Dendritic cell treated with granulocyte-macrophage colony-stimulating factor and Interleukin-4, amounts not matched to agents 40 ng/mL and 50 ng/mL, for 4 days (primary cell): ENCODE data around the gene PHYH.
"Not testable (repeated sequence)": the region's sequence is repeated elsewhere in the genome, so short reads cannot be mapped to it uniquely, and the experiment has no call there.

Experiments used
- H3K27ac Mint-ChIP-seq: one replicate; pipeline ENCODE4 v1.8.0; 2022; ENCODE audit warnings: mild to moderate bottlenecking, mixed read lengths
- H3K27me3 Mint-ChIP-seq: one replicate; pipeline ENCODE4 v1.8.0; 2022; ENCODE audit warnings: mild to moderate bottlenecking, mixed read lengths
- H3K36me3 Mint-ChIP-seq: one replicate; pipeline ENCODE4 v1.8.0; 2022; ENCODE audit warnings: low read depth, mixed read lengths
- H3K4me1 Mint-ChIP-seq: one replicate; pipeline ENCODE4 v1.8.0; 2022; ENCODE audit warnings: low read depth, mixed read lengths
- H3K4me3 Mint-ChIP-seq: one replicate; pipeline ENCODE4 v1.8.0; 2022; ENCODE audit warnings: mild to moderate bottlenecking, moderate library complexity, mixed read lengths
- H3K9me3 Mint-ChIP-seq: one replicate; pipeline ENCODE4 v1.8.0; 2022; ENCODE audit warnings: mixed read lengths
- intact Hi-C: fragments of 100-400 bp; cut with micrococcal nuclease; formaldehyde crosslinking; loops from one replicate; pipeline ENCODE4 v1.15.0; 2022

PHYH gene

DNA sequence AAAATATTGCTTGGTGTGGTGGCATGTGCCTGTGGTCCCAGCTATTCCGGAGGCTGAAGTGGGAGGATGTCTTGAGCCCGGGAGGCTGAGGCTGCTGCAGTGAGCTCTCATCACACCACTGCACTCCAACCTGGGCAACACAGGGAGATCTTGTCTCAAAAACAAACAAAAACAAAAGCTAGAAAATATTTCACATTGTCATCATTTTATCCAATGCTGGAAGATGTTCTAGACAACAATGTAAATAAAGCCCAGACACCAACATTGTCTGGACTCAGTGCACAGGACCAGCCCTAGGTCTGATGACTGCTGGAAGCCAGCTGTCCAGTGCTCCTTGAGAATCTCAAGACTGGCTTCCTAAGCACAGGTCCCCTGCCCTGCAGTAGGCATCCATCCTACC lies 34.7 kb upstream of the PHYH start:
- Mint-ChIP-seq H3K9me3 (no peaks in the 10 kb centered on the region), H3K4me1 (peaks cover 25% of the 10 kb centered on the region), H3K4me3 (no peak overlapping the region), H3K27ac (no peak overlapping the region), H3K27me3 (no peaks in the 10 kb centered on the region), H3K36me3 (peaks cover 86% of the 10 kb centered on the region)
- intact Hi-C loops: no loop called here

DNA sequence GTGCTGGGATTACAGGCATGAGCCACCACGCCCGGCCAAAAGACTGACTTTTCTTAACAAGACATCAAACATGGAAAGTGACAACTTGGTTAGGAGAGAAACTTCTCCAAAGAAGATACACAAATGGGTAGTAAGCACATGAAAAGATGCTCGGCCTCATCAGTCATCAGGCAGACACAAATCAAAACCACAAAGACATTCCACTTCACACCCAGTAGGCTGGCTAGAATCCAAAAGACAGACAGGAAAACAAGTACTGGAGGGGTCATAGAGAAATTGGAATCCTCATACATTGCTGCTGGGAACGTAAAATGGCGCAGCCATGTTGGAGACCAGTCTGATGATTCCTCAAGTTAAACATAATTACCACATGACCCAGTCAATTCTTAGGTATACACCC lies 31.8 kb upstream of the PHYH start:
- peaks cover 10% of the 10 kb centered on the region for H3K4me1 Mint-ChIP-seq
- H3K36me3 Mint-ChIP-seq: peaks cover 99% of the 10 kb centered on the region
- H3K9me3 Mint-ChIP-seq: no peaks in the 10 kb centered on the region
- no peaks in the 10 kb centered on the region for H3K27me3 Mint-ChIP-seq
- H3K4me3 Mint-ChIP-seq: no peak overlapping the region
- no peak overlapping the region for H3K27ac Mint-ChIP-seq
- intact Hi-C loops: no loop called here

GRCh38 chr10:13330980-13331379 lies 31.1 kb upstream of the PHYH start:
- H3K4me1 Mint-ChIP-seq, intact Hi-C loops, H3K9me3 Mint-ChIP-seq, H3K27me3 Mint-ChIP-seq, H3K27ac Mint-ChIP-seq, H3K4me3 Mint-ChIP-seq: not testable (repeated sequence)
- H3K36me3 Mint-ChIP-seq: peaks cover 99% of the 10 kb centered on the region

DNA sequence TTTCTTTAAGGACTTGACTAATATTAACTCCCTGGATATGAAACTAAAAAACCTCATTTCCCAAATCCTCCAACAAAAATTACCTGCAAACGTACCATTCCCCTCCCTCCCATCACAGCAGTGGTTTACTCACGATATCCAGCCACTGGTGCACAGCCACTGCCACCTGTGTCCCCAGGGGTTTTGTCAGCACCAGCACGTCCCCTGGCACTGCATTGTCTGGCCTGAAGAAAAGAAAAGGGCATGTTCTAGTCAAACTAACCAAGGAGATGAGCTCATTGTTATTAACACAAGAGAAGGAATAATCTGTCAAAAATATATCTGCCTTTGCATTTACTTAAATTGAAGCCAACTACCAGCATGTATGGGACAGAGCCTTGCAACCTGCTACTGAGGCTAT lies 29.7 kb upstream of the PHYH start:
- Mint-ChIP-seq H3K27ac (no peak overlapping the region), H3K4me1 (no peaks in the 10 kb centered on the region), H3K4me3 (no peak overlapping the region), H3K36me3 (peaks cover 99% of the 10 kb centered on the region), H3K9me3 (no peaks in the 10 kb centered on the region), H3K27me3 (no peaks in the 10 kb centered on the region)
- intact Hi-C loops: no loop called here

GRCh38 chr10:13328613-13329012 lies 28.7 kb upstream of the PHYH start:
- H3K9me3 Mint-ChIP-seq: no peaks in the 10 kb centered on the region
- intact Hi-C loops: no loop called here
- H3K27me3 Mint-ChIP-seq: no peaks in the 10 kb centered on the region
- H3K4me3 Mint-ChIP-seq: no peak overlapping the region
- no peaks in the 10 kb centered on the region for H3K4me1 Mint-ChIP-seq
- peaks cover 99% of the 10 kb centered on the region for H3K36me3 Mint-ChIP-seq
- H3K27ac Mint-ChIP-seq: no peak overlapping the region

DNA sequence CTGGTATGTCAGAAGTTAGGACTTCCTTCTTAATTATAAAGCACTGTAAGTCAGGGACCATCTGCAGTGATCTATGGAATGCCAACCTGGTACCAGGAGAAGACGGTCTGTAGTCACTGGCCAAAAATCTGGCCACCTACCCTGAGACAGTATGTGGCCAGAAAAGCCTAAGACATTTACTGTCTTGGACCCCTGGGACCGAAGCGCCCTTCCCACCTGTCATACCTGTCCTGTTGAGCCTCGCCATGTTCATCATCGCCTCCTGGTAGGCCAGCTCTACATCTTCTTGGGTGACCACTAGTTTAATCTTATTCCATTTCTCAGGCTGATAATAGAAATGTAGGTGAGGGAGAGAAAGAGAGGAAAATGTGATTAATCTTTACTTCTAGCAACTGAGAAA lies 28.3 kb upstream of the PHYH start:
- H3K27ac Mint-ChIP-seq: no peak overlapping the region
- no peaks in the 10 kb centered on the region for H3K4me1 Mint-ChIP-seq
- no peaks in the 10 kb centered on the region for H3K27me3 Mint-ChIP-seq
- H3K36me3 Mint-ChIP-seq: peaks cover 99% of the 10 kb centered on the region
- H3K4me3 Mint-ChIP-seq: no peak overlapping the region
- intact Hi-C loops: no loop called here
- H3K9me3 Mint-ChIP-seq: no peaks in the 10 kb centered on the region

GRCh38 chr10:13327534-13327933 lies 27.7 kb upstream of the PHYH start:
- intact Hi-C loops: no loop called here
- Mint-ChIP-seq H3K4me3 (no peak overlapping the region), H3K27me3 (no peaks in the 10 kb centered on the region), H3K9me3 (no peaks in the 10 kb centered on the region), H3K4me1 (no peaks in the 10 kb centered on the region), H3K36me3 (peaks cover 99% of the 10 kb centered on the region), H3K27ac (no peak overlapping the region)

DNA sequence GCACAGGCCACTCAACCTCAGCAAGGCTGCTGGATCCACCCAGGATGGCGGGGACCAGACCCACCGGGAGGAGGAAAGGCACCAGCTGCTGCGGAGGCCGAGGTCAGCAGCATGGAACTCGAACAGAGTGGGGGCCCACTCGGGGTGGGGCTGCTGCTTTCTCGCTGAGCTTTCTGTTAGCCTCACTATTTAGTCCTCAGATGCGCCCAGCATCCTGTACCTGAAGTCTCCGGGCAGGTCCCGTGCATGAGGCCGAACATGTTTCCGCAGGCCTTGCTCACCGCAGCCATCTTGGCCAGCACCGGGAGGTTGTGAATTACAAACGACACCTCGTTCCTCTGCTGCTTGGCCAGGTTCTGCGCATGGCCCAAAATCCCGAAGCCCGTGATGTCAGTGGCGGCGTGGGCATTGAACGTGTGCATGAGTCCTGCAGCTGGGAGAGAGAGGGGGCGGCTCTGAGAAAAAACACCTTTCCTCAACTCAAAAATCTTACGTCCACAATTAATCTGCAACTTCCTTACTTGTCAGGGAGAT lies 22.8 kb upstream of the PHYH start:
- no peaks in the 10 kb centered on the region for H3K9me3 Mint-ChIP-seq
- no peaks in the 10 kb centered on the region for H3K27me3 Mint-ChIP-seq
- no peak overlapping the region for H3K27ac Mint-ChIP-seq
- peaks cover 92% of the 10 kb centered on the region for H3K36me3 Mint-ChIP-seq
- intact Hi-C loops: no loop called here
- H3K4me1 Mint-ChIP-seq: no peaks in the 10 kb centered on the region
- H3K4me3 Mint-ChIP-seq: no peak overlapping the region

- Mint-ChIP-seq H3K36me3 (peaks cover 88% of the 10 kb centered on the region), H3K27me3 (no peaks in the 10 kb centered on the region), H3K9me3 (no peaks in the 10 kb centered on the region), H3K4me3 (no peak overlapping the region), H3K27ac (no peak overlapping the region), H3K4me1 (no peaks in the 10 kb centered on the region)
- intact Hi-C loops: no loop called here
Observed at GRCh38 chr10:13321576-13321975, 21.7 kb upstream of the PHYH start.

GRCh38 chr10:13319166-13319565 lies 19.3 kb upstream of the PHYH start:
- Mint-ChIP-seq H3K4me3 (no peak overlapping the region), H3K4me1 (no peaks in the 10 kb centered on the region), H3K36me3 (peaks cover 64% of the 10 kb centered on the region), H3K27me3 (no peaks in the 10 kb centered on the region), H3K9me3 (no peaks in the 10 kb centered on the region), H3K27ac (no peak overlapping the region)
- intact Hi-C loops: no loop called here

- no peaks in the 10 kb centered on the region for H3K27me3 Mint-ChIP-seq
- peaks cover 47% of the 10 kb centered on the region for H3K36me3 Mint-ChIP-seq
- no peak overlapping the region for H3K27ac Mint-ChIP-seq
- no peaks in the 10 kb centered on the region for H3K4me1 Mint-ChIP-seq
- intact Hi-C loops: no loop called here
- H3K9me3 Mint-ChIP-seq: no peaks in the 10 kb centered on the region
- H3K4me3 Mint-ChIP-seq: no peak overlapping the region
Observed at GRCh38 chr10:13317474-13317873, 17.6 kb upstream of the PHYH start.

GRCh38 chr10:13316635-13317311 lies 16.9 kb upstream of the PHYH start:
- H3K27ac Mint-ChIP-seq: no peak overlapping the region
- intact Hi-C loops: no loop called here
- no peaks in the 10 kb centered on the region for H3K4me1 Mint-ChIP-seq
- no peaks in the 10 kb centered on the region for H3K9me3 Mint-ChIP-seq
- H3K27me3 Mint-ChIP-seq: no peaks in the 10 kb centered on the region
- H3K36me3 Mint-ChIP-seq: peaks cover 40% of the 10 kb centered on the region
- no peak overlapping the region for H3K4me3 Mint-ChIP-seq

DNA sequence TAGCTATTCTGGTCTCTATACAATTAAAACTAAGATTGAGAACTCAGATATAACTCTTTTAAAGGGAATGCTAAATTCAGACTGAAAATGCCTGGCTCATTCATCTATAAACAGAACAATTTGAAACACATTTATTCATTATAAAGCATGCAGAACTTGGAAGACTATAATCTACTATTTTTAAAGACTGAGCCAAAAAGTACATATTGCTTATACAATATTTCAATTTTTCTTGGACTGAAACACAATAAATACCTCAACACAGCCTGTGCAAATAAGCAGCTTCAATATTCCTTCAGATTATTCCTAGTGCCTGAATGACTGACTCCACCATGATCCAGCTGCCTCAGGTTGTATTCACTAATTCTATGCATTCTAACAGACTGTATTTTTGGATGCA lies 15.5 kb upstream of the PHYH start:
- H3K4me1 Mint-ChIP-seq: no peaks in the 10 kb centered on the region
- no peaks in the 10 kb centered on the region for H3K27me3 Mint-ChIP-seq
- H3K9me3 Mint-ChIP-seq: no peaks in the 10 kb centered on the region
- no peak overlapping the region for H3K4me3 Mint-ChIP-seq
- peaks cover 26% of the 10 kb centered on the region for H3K36me3 Mint-ChIP-seq
- intact Hi-C loops: no loop called here
- no peak overlapping the region for H3K27ac Mint-ChIP-seq

DNA sequence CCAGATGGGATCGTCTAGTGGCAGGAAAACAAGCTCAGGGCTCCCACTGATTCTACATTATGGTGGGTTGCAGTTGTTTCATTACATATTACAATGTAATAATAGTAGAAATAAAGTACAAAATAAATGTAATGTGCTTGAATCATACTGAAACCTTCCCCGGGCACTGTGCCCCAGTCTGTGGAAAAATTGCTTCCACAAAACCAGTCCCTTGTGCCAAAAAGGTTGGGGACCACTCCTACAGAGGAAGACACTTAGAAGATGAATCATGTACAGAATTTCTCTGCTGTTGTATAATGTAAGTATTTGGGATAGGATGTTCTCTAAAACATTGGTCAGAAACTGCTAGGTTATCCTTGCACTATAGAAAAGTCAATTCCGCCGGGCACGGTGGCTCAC lies 11.3 kb upstream of the PHYH start:
- no peak overlapping the region for H3K4me3 Mint-ChIP-seq
- H3K36me3 Mint-ChIP-seq: no peaks in the 10 kb centered on the region
- H3K27me3 Mint-ChIP-seq: no peaks in the 10 kb centered on the region
- no peaks in the 10 kb centered on the region for H3K9me3 Mint-ChIP-seq
- intact Hi-C loops: no loop called here
- H3K27ac Mint-ChIP-seq: no peak overlapping the region
- H3K4me1 Mint-ChIP-seq: no peaks in the 10 kb centered on the region

DNA sequence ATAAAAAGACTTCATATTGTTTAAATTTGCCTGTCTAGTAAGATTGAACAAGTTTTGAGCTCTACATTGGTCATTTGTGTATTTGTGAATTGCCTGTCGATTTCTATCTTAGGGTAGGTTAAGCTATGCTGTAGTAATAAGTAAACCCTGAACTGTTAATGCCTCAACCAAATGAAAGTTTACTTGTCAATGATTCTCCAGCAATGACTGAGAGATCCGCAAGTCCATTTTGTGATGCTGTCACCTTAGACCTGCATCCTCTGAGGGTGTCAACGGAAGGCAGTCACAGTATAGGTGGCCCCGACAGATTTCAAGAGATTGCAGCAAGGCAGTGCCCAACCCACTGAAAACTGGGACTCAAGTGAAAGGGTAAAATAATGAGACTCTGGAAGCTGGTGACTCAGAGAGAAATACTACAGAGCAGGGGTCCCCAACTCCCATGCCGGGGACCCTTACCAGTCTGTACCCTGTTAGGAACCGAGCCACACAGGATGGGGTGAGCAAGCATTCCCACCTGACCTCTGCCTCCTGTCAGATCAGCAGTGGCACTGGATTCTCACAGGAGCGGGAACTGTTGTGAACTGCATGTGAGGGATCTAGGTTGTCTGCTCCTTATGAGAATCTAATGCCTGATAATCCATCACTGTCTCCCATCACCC lies 10.8 kb upstream of the PHYH start:
- intact Hi-C loops: no loop called here
- no peaks in the 10 kb centered on the region for H3K36me3 Mint-ChIP-seq
- no peaks in the 10 kb centered on the region for H3K27me3 Mint-ChIP-seq
- H3K9me3 Mint-ChIP-seq: no peaks in the 10 kb centered on the region
- H3K27ac Mint-ChIP-seq: no peak overlapping the region
- no peak overlapping the region for H3K4me3 Mint-ChIP-seq
- no peaks in the 10 kb centered on the region for H3K4me1 Mint-ChIP-seq
